ENCODE results near the gene PRSS33. TPM values are rescaled to one million over a fixed set of nuclear protein-coding genes. Genes with fewer than 3 reads are reported as not detected.

The PRSS33 gene
- total RNA-seq, 1 donor from 2014 or later, result not detected

DNA sequence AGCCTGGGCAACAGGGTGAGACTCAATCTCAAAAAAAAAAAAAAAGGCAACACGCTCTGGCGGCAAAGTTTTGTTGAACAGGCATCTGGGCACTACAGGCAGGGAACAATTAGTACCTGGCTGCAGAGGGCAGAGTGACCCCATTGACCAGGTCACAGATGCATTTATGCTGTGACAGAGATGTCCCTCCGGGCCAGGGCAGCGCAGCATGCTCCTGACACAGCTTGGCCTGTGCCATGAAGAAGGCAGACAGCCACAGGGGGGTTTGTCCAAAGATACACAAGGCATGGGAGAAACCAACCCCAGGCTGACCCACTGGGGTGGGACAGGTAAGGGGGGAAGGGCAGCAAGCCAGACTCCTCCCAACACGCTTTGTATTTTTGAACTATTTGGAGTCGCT lies 42.6 kb downstream of the PRSS33 start:
- Histone ChIP-seq H3K36me3 (ENCODE audit: control insufficient read depth, insufficient read depth, low read length) (no peaks in the 10 kb centered on the region), H3K4me3 (ENCODE audit: low read depth, low read length) (no peak overlapping the region), H3K27me3 (ENCODE audit: control insufficient read depth, insufficient read depth, low read length) (no peaks in the 10 kb centered on the region)
- no peak for DNase-seq (ENCODE audit: low read depth)
- TF ChIP-seq, protein P1, sequence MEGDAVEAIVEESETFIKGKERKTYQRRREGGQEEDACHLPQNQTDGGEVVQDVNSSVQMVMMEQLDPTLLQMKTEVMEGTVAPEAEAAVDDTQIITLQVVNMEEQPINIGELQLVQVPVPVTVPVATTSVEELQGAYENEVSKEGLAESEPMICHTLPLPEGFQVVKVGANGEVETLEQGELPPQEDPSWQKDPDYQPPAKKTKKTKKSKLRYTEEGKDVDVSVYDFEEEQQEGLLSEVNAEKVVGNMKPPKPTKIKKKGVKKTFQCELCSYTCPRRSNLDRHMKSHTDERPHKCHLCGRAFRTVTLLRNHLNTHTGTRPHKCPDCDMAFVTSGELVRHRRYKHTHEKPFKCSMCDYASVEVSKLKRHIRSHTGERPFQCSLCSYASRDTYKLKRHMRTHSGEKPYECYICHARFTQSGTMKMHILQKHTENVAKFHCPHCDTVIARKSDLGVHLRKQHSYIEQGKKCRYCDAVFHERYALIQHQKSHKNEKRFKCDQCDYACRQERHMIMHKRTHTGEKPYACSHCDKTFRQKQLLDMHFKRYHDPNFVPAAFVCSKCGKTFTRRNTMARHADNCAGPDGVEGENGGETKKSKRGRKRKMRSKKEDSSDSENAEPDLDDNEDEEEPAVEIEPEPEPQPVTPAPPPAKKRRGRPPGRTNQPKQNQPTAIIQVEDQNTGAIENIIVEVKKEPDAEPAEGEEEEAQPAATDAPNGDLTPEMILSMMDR (IDR thresholded peaks at IDR 0.05; ENCODE audit: insufficient read depth, low read length, poor library complexity, severe bottlenecking), result no peak

DNA sequence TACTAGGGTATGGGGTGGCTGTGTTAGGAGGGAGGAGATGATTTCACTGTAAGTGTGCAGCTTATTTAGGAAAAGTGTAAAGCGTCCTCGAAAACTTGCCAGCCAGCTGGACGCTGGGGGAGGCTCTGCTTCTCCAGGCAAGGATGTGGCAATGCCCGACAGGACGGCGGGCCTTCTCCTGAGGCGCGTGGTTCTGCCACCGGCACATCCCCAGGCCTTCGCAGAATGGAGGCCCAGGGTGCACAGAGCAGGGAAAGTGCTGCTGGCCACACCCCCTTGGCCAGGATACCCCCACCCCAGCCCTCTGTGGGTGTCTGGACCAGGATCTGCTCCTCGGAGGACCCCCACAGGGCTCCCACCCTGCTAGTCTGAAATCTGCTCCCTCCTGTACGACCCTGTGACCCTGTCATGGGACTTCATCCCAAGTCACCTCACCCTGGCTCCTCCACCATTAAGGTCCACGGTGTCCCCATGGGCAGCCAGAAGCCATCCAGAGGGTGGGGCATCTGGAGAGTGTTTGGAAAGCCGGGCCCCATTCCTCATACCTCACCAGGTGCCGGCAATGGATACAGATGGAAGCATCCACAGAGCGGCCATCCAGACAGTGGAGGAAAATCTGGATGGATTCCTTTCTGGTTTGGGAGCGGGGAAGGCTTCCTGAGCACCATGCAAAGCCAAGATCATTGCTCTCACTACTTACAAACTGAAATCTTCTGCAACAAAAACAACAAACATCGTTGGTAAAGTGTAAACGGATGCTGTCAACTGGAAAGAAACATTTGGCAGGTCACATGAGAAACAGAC lies 44.2 kb downstream of the PRSS33 start:
- no peak for DNase-seq (ENCODE audit: low read depth)
- H3K4me3 ChIP-seq (ENCODE audit: low read depth, low read length), result no peak overlapping the region
- no peaks in the 10 kb centered on the region for H3K27me3 ChIP-seq (ENCODE audit: control insufficient read depth, insufficient read depth, low read length)
- no peaks in the 10 kb centered on the region for H3K36me3 ChIP-seq (ENCODE audit: control insufficient read depth, insufficient read depth, low read length)
- TF ChIP-seq, protein P1 (IDR thresholded peaks at IDR 0.05; ENCODE audit: insufficient read depth, low read length, poor library complexity, severe bottlenecking), result no peak

DNA sequence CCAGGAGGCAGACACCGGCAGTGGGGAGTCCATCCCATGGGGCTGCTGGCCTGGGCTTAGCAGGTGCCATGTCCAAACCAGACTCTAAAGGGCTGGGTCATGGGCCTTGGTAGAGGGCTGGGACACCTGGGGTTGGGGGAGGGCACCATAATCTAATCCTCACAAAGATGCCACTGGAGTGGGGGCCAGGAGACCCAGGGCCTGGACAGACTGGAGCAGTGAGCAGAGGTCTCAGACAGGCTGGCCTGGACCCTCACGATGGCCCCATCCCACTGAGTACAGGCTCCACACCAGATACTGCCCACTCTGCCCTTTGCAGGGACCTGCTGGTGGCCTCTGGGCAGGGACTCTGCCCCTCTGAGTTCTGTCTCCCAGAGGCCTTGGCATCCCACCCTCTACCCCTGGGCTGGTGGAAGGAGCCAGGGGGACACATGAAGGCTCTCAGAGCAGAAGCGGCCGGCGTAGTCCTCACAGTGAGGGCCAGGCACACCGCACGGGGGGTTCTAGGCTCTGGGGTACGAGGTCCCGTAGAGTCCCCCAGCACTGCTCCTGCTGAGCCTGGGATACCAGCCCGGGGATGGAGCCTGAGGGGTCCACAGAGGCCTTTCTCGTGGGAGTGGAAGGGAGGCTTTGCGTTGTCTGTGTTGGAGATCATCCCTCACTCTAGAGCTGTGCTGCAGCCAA lies 44.9 kb downstream of the PRSS33 start:
- H3K27me3 ChIP-seq (ENCODE audit: control insufficient read depth, insufficient read depth, low read length), result no peaks in the 10 kb centered on the region
- H3K36me3 ChIP-seq (ENCODE audit: control insufficient read depth, insufficient read depth, low read length), result no peaks in the 10 kb centered on the region
- DNase-seq (ENCODE audit: low read depth), result no peak
- TF ChIP-seq, protein P1 (IDR thresholded peaks at IDR 0.05; ENCODE audit: insufficient read depth, low read length, poor library complexity, severe bottlenecking), result no peak
- no peak overlapping the region for H3K4me3 ChIP-seq (ENCODE audit: low read depth, low read length)

DNA sequence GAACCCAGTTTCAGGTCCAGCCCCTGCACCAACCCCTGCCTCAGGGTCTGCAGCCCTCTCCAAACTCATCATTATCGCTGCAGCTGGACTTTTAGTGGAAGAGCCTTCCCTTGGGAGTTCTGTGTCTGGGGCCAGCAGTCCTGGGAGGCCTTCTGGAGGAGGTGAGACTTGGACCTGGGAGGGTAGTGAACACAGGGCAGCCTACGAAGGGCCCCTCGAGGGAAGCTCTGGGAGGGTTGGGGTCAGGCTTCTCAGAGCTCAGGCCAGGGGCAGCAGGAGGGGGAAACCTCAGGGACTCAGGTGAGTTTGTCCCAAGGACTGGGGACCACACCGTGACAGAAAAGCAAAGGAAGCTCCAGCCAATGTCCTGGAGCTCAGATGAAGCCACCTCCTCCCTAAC lies 46.2 kb downstream of the PRSS33 start:
- no peak for DNase-seq (ENCODE audit: low read depth)
- H3K36me3 ChIP-seq (ENCODE audit: control insufficient read depth, insufficient read depth, low read length), result no peaks in the 10 kb centered on the region

DNA sequence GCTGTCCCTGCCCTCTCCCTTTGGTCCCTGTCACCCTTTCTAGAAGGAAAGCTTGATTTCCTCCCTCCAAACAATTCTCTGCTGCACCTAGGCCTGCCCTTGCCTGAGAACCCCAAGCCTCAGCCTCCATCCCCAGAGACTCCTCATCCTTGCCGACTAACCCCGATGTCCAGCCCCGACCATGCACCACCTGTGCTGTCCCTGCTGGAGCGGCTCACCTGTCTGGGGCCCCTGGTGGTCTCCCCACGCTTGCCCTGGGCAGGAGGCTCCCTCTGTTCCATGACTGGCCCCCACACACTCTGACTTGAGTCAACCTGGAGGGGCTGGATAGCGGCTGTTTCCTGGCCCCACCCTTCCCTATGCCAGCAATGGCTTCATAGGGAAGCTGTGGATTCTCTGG lies 46.9 kb downstream of the PRSS33 start:
- Histone ChIP-seq H3K36me3 (ENCODE audit: control insufficient read depth, insufficient read depth, low read length) (no peaks in the 10 kb centered on the region), H3K27me3 (ENCODE audit: control insufficient read depth, insufficient read depth, low read length) (no peaks in the 10 kb centered on the region), H3K4me3 (ENCODE audit: low read depth, low read length) (no peak overlapping the region)
- DNase-seq (ENCODE audit: low read depth), result no peak
- TF ChIP-seq, protein P1 (IDR thresholded peaks at IDR 0.05; ENCODE audit: insufficient read depth, low read length, poor library complexity, severe bottlenecking), result no peak

More for the DNA sequence above, 46.2 kb downstream of the PRSS33 start:
- TF ChIP-seq, protein P1 (IDR thresholded peaks at IDR 0.05; ENCODE audit: insufficient read depth, low read length, poor library complexity, severe bottlenecking), result no peak
- no peak overlapping the region for H3K4me3 ChIP-seq (ENCODE audit: low read depth, low read length)
- no peaks in the 10 kb centered on the region for H3K27me3 ChIP-seq (ENCODE audit: control insufficient read depth, insufficient read depth, low read length)
